Suprapubic skin (tissue), 4 donors: ENCODE data around the gene SHC3. TPM values are rescaled to one million over a fixed set of nuclear protein-coding genes. Genes with fewer than 3 reads are reported as not detected.

Source experiments
- DNase-seq, 2 donors: peaks; one replicate each; pipeline ENCODE4 v3.0.0-alpha.2; 2019; ENCODE audit warnings: low spot score in 2 of 2
- H3K27ac ChIP-seq: fragments of 200-600 bp; sonication (generic); one replicate; pipeline ENCODE4 v1.5.1; 2019
- H3K27me3 ChIP-seq: fragments of 200-600 bp; sonication (generic); one replicate; pipeline ENCODE4 v1.5.1; 2019
- H3K36me3 ChIP-seq: fragments of 200-600 bp; sonication (generic); one replicate; pipeline ENCODE4 v1.5.1; 2019
- H3K4me1 ChIP-seq: fragments of 200-600 bp; sonication (generic); one replicate; pipeline ENCODE4 v1.5.1; 2019
- H3K4me3 ChIP-seq: fragments of 200-600 bp; sonication (generic); one replicate; pipeline ENCODE4 v1.5.1; 2019; ENCODE audit warnings: mild to moderate bottlenecking
- H3K9me3 ChIP-seq: fragments of 200-600 bp; sonication (generic); one replicate; pipeline ENCODE4 v1.5.1; 2019
- CTCF ChIP-seq, 2 donors: fragments of 200-600 bp in 1 of 2; fragments of 450-650 bp in 1 of 2; sonication (generic) in 1 of 2; IDR thresholded peaks; one replicate each; pipeline ENCODE4 v1.5.1; 2016 to 2019; ENCODE audit warnings: antibody characterized with exemption in 2 of 2, mild to moderate bottlenecking in 1 of 2, moderate library complexity in 1 of 2
- EP300 ChIP-seq: sonication (generic); formaldehyde crosslinking; IDR thresholded peaks from one replicate; pipeline ENCODE4 v1.6.1; 2017; ENCODE audit warnings: antibody characterized with exemption
- POLR2A ChIP-seq, 2 donors: fragments of 450-650 bp; IDR thresholded peaks; one replicate each; pipeline ENCODE4 v1.6.1; 2017; ENCODE audit warnings: antibody characterized with exemption in 2 of 2, mild to moderate bottlenecking in 2 of 2, moderate library complexity in 2 of 2
- POLR2AphosphoS5 ChIP-seq, 3 donors: sonication (generic); formaldehyde crosslinking; IDR thresholded peaks; one replicate each; pipeline ENCODE4 v1.6.1; 2017; ENCODE audit warnings: antibody characterized with exemption in 3 of 3
- WGBS: methylation state at CpG from one replicate; pipeline ENCODE4 v1.1.5; 2018; 5-methylcytosine and 5-hydroxymethylcytosine counted together
- total RNA-seq, 4 donors: library from RNA; depleted of rRNA; stranded (reverse); fragments of >200 nt; gene quantifications; one replicate each; pipeline ENCODE4 v1.1.0, GENCODE V29; 2016

SHC3 gene
- total RNA-seq, 4 donors from 2014 or later, result 1.7 to 6.0 (median 3.2) TPM

DNA sequence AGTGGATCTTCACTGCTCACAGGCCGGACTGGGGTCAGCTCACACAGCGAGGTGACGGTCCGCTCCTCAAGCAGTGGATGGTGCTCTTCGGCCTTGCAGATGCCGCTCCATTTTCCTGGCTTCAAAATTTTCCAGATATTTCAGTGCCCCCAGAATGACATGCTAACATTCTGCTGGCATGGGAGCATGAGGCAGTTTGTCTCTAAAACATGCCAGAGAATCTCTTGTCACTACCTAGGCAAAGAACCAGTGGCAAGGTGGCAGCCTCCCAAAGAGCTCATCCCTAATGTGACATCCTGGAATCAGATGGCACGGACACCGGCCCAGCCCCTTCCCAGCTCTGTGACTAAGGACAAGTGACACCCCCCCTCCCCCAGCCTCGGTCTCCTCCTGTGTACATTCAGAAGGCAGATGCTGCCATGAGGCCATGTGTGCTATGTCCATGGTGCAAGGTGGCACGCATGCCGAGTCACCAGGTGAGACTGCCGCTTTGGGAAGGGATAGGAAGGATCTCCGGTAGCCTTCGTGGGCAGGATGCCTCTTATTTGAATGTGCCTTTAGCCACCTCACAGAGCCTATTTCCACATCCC is 184.7 kb downstream of the SHC3 start:
- TF ChIP-seq EP300 (no peak), POLR2AphosphoS5 (IDR thresholded peaks at IDR 0.05) (no peak), POLR2A (IDR thresholded peaks at IDR 0.05) (no peak), CTCF (IDR thresholded peaks at IDR 0.05) (no peak)
- peaks cover 22% of the 10 kb centered on the region for H3K27me3 ChIP-seq
- no peak overlapping the region for H3K27ac ChIP-seq
- no peak overlapping the region for H3K4me3 ChIP-seq
- no peak for DNase-seq
- WGBS, result 97% methylated on average over 9 of the region's 14 CpGs
- no peaks in the 10 kb centered on the region for H3K36me3 ChIP-seq
- H3K4me1 ChIP-seq, result peaks cover 47% of the 10 kb centered on the region
- H3K9me3 ChIP-seq, result no peaks in the 10 kb centered on the region

DNA sequence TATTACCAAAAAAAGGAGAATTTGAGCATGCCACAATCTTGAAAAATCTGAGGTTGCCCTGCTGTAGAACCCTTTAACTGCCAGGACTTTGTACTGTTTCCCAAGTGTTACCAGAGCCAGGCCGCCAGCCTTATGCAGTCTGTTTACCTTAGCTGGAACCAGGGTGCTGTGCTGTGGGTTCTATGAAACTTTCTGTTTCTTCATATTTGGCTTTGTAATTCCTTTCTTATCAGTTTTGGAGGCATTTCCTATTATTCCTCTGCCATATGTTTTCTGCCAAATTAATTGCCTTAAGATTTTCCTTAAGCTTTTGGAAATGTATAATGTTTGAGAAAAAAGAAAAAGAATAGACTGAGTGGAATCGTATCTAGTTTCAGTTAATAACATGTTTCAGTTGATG is 185.3 kb downstream of the SHC3 start:
- peaks cover 43% of the 10 kb centered on the region for H3K4me1 ChIP-seq
- DNase-seq, result no peak
- no peaks in the 10 kb centered on the region for H3K9me3 ChIP-seq
- H3K27ac ChIP-seq, result no peak overlapping the region
- no peak overlapping the region for H3K4me3 ChIP-seq
- WGBS, result 81% methylated on average over 2 of the region's 2 CpGs
- H3K36me3 ChIP-seq, result no peaks in the 10 kb centered on the region
- H3K27me3 ChIP-seq, result peaks cover 22% of the 10 kb centered on the region
- TF ChIP-seq EP300 (no peak), CTCF (IDR thresholded peaks at IDR 0.05) (no peak), POLR2AphosphoS5 (IDR thresholded peaks at IDR 0.05) (no peak), POLR2A (IDR thresholded peaks at IDR 0.05) (no peak)

GRCh38 chr9:88992556-88992955 is 186.1 kb downstream of the SHC3 start:
- peak overlapping the region; percentile 81 for H3K4me3 ChIP-seq
- no peaks in the 10 kb centered on the region for H3K9me3 ChIP-seq
- H3K4me1 ChIP-seq, result peaks cover 43% of the 10 kb centered on the region
- TF ChIP-seq POLR2A (IDR thresholded peaks at IDR 0.05), result no peak
- no peak for TF ChIP-seq EP300
- no peak for TF ChIP-seq POLR2AphosphoS5 (IDR thresholded peaks at IDR 0.05)
- TF ChIP-seq CTCF (IDR thresholded peaks at IDR 0.05), result no peak
- no peak for DNase-seq
- peaks cover 22% of the 10 kb centered on the region for H3K27me3 ChIP-seq
- no peak overlapping the region for H3K27ac ChIP-seq
- H3K36me3 ChIP-seq, result no peaks in the 10 kb centered on the region
- 85% methylated on average over 4 of the region's 4 CpGs for WGBS

GRCh38 chr9:88991066-88992034 is 187.3 kb downstream of the SHC3 start, which contains the start of gene S1PR3:
TSS of gene S1PR3 (plus strand) at chr9:88991468. CDS start at chr9:89001201, 9,733 bp downstream.
- Histone ChIP-seq H3K4me3 (peak within 1 kb of the TSS; percentile 81), H3K9me3 (no peaks in the 10 kb centered on the region), H3K27me3 (peaks cover 22% of the 10 kb centered on the region), H3K27ac (peak within 1 kb of the TSS; percentile 70), H3K36me3 (no peaks in the 10 kb centered on the region), H3K4me1 (peaks cover 43% of the 10 kb centered on the region)
- peak in 1 of 2 donors; percentile 75 for DNase-seq
- TF ChIP-seq CTCF (IDR thresholded peaks at IDR 0.05) (peak in 1 of 2 donors; percentile 12), POLR2A (IDR thresholded peaks at IDR 0.05) (no peak)
- WGBS, result 16% methylated on average over 19 of the region's 94 CpGs

GRCh38 chr9:88990729-88991065 is 187.9 kb downstream of the SHC3 start:
- peak overlapping the region; percentile 70 for H3K27ac ChIP-seq

More at GRCh38 chr9:88990729-88991065, 187.9 kb downstream of the SHC3 start:
- Histone ChIP-seq H3K36me3 (no peaks in the 10 kb centered on the region), H3K27me3 (peaks cover 22% of the 10 kb centered on the region), H3K4me1 (peaks cover 43% of the 10 kb centered on the region), H3K4me3 (peak overlapping the region; percentile 81), H3K9me3 (no peaks in the 10 kb centered on the region)
- TF ChIP-seq EP300 (no peak), CTCF (IDR thresholded peaks at IDR 0.05) (no peak)
- 66% methylated on average over 21 of the region's 21 CpGs for WGBS
- DNase-seq, result no peak
